Liver (tissue), 3 donors: ENCODE data around the gene PGBD2.

Experiments used
- CTCF ChIP-seq: fragments of 150-350 bp; IDR thresholded peaks from 2 replicates; pipeline ENCODE4 v1.5.1; 2017; ENCODE audit warnings: improper control_type of control experiment, low read depth, low read length; ENCODE audit not compliant: missing input control
- EGR1 ChIP-seq, 2 donors: IDR thresholded peaks; 2 replicates each; pipeline ENCODE4 v1.6.1; 2016 to 2018; ENCODE audit warnings: antibody characterized with exemption in 2 of 2, low read depth in 2 of 2
- HNF4G ChIP-seq: IDR thresholded peaks from 2 replicates; pipeline ENCODE4 v1.6.1; 2016; ENCODE audit warnings: antibody characterized with exemption
- JUND ChIP-seq, 2 donors: IDR thresholded peaks; 2 replicates each; pipeline ENCODE4 v1.6.1; 2016; ENCODE audit warnings: antibody characterized with exemption in 2 of 2
- MAX ChIP-seq: IDR thresholded peaks from 2 replicates; pipeline ENCODE4 v1.6.1; 2016; ENCODE audit warnings: antibody characterized with exemption
- RAD21 ChIP-seq, 2 donors: IDR thresholded peaks; 2 replicates each; pipeline ENCODE4 v1.6.1; 2016; ENCODE audit warnings: antibody characterized with exemption in 2 of 2, mild to moderate bottlenecking in 2 of 2
- REST ChIP-seq: IDR thresholded peaks from 2 replicates; pipeline ENCODE4 v1.6.1; 2016; ENCODE audit warnings: antibody characterized with exemption, mild to moderate bottlenecking
- RXRA ChIP-seq, 2 donors: IDR thresholded peaks; 2 replicates each; pipeline ENCODE4 v1.6.1; 2017 to 2018; ENCODE audit warnings: antibody characterized with exemption in 2 of 2, mild to moderate bottlenecking in 1 of 2
- SP1 ChIP-seq: IDR thresholded peaks from 2 replicates; pipeline ENCODE4 v1.6.1; 2018; ENCODE audit warnings: antibody characterized with exemption, mild to moderate bottlenecking
- TAF1 ChIP-seq: conservative IDR thresholded peaks from 2 replicates; pipeline ENCODE4 v1.6.1; 2016; ENCODE audit warnings: antibody characterized with exemption, mild to moderate bottlenecking
- YY1 ChIP-seq: IDR thresholded peaks from 2 replicates; pipeline ENCODE4 v1.6.1; 2016; ENCODE audit warnings: antibody characterized with exemption, mild to moderate bottlenecking
- ZBTB33 ChIP-seq: IDR thresholded peaks from 2 replicates; pipeline ENCODE4 v1.6.1; 2016; ENCODE audit warnings: antibody characterized with exemption
- donor health status: healthy.
- donor health status: healthy.

- TF ChIP-seq CTCF (no peak), RXRA (IDR thresholded peaks at IDR 0.05) (no peak), MAX (no peak), REST (no peak), HNF4G (no peak), TAF1 (no peak), RAD21 (IDR thresholded peaks at IDR 0.05) (no peak), EGR1 (IDR thresholded peaks at IDR 0.05; ENCODE audit: low read depth in 2 of 2) (no peak), JUND (IDR thresholded peaks at IDR 0.05) (no peak), YY1 (no peak), SP1 (no peak), ZBTB33 (no peak)
These were observed 972 bp downstream of the PGBD2 start for GRCh38 chr1:248906753-248907661.
